K562 (cell line): ENCODE measurements around the gene PSMD9. TPM values are rescaled to one million over a fixed set of nuclear protein-coding genes. Genes with fewer than 3 reads are reported as not detected.
A peak's percentile ranks its signal among the peaks of the same experiment; 100 is the strongest.

ENCODE experiments used
- ATF1 ChIP-seq, 2 experiments: fragments of 450-650 bp in 1 of 2; IDR thresholded peaks; 2 replicates each; pipeline ENCODE4 v1.6.1; 2016; ENCODE audit warnings: missing compliant biosample characterization in 1 of 2, missing genetic modification characterization in 1 of 2
- CBFB ChIP-seq: sonication (generic); formaldehyde crosslinking; IDR thresholded peaks from 2 replicates; pipeline ENCODE4 v1.4.0; 2020; ENCODE audit warnings: mild to moderate bottlenecking, missing genetic modification reagents
- DEAF1 ChIP-seq: fragments of 450-650 bp; formaldehyde crosslinking; IDR thresholded peaks from 2 replicates; pipeline ENCODE4 v1.4.0; 2020; ENCODE audit warnings: mild to moderate bottlenecking, moderate library complexity
- DIDO1 ChIP-seq: fragments of 450-650 bp; IDR thresholded peaks from 2 replicates; pipeline ENCODE4 v1.6.1; 2016; ENCODE audit warnings: low read depth, missing biosample characterization, missing genetic modification characterization
- MLLT1 ChIP-seq, 2 experiments: fragments of 450-650 bp; IDR thresholded peaks; 2 replicates each; pipeline ENCODE4 v1.6.1; 2016
- MNT ChIP-seq, 2 experiments: fragments of 450-650 bp; conservative IDR thresholded peaks; 2 replicates each; pipeline ENCODE4 v1.6.1; 2017; ENCODE audit warnings: mild to moderate bottlenecking in 2 of 2, moderate library complexity in 2 of 2
- PHF8 ChIP-seq: fragments of 200-600 bp; sonication (generic); IDR thresholded peaks from 2 replicates; pipeline ENCODE4 v1.6.1; 2012; ENCODE audit warnings: mixed run types, mild to moderate bottlenecking, inconsistent platforms, low read length, moderate library complexity, borderline replicate concordance
- POLR2H ChIP-seq: IDR thresholded peaks from 2 replicates; pipeline ENCODE4 v1.6.1; 2016; ENCODE audit warnings: missing genetic modification characterization, low read depth, mild to moderate bottlenecking, control low read depth, missing compliant biosample characterization, moderate library complexity
- RAD51 ChIP-seq: fragments of 450-650 bp; IDR thresholded peaks from 2 replicates; pipeline ENCODE4 v1.7.1; 2016; ENCODE audit warnings: low read depth, mild to moderate bottlenecking, borderline replicate concordance
- SNAPC5 ChIP-seq: fragments of 250-450 bp; sonication (Bioruptor Pico); IDR thresholded peaks from 2 replicates; pipeline ENCODE4 v1.8.0; 2021; ENCODE audit warnings: moderate library complexity, mild to moderate bottlenecking, inconsistent platforms
- THRA ChIP-seq: fragments of 450-650 bp; IDR thresholded peaks from 2 replicates; pipeline ENCODE4 v1.6.1; 2017; ENCODE audit warnings: mild to moderate bottlenecking, moderate library complexity
- XRCC4 ChIP-seq: IDR thresholded peaks from one replicate; pipeline ENCODE4 v1.6.1; 2011; ENCODE audit not compliant: insufficient read depth, insufficient read length; ENCODE audit errors: extremely low read depth
- ZBTB49 ChIP-seq: sonication (generic); formaldehyde crosslinking; IDR thresholded peaks from 2 replicates; pipeline ENCODE4 v1.8.0; 2022; ENCODE audit warnings: missing genetic modification reagents, mild to moderate bottlenecking, borderline replicate concordance
- ZNF217 ChIP-seq: sonication (generic); formaldehyde crosslinking; IDR thresholded peaks from 2 replicates; pipeline ENCODE4 v1.8.0; 2022; ENCODE audit warnings: mild to moderate bottlenecking, missing genetic modification reagents
- ZNF507 ChIP-seq: conservative IDR thresholded peaks from 2 replicates; pipeline ENCODE4 v1.6.1; 2017; ENCODE audit warnings: missing genetic modification characterization, missing compliant biosample characterization
- ZNF77 ChIP-seq: fragments of 250-450 bp; sonication (Bioruptor Pico); IDR thresholded peaks from 2 replicates; pipeline ENCODE4 v1.5.0; 2020
- ZNF785 ChIP-seq: fragments of 250-450 bp; sonication (Bioruptor Pico); IDR thresholded peaks from 2 replicates; pipeline ENCODE4 v1.4.0; 2020; ENCODE audit warnings: mild to moderate bottlenecking
- polyA plus RNA-seq, 8 experiments: library from polyadenylated mRNA; depleted of rRNA in 4 of 8; stranded (reverse) in 5 of 8; unstranded in 3 of 8; fragments of >200 nt; fragmentation: Nextera tagmentation in 2 of 8; fragmentation: Illumina TruSeq in 1 of 8; extraction: Ambion mirVana in 2 of 8; extraction: Trizol in 1 of 8; gene quantifications; 2 replicates each; pipeline versions ENCODE4 v1.2.1 to v1.2.3, GENCODE V29; 2011 to 2014; ENCODE audit warnings: inconsistent platforms in 1 of 8, missing spikeins in 1 of 8
- total RNA-seq, 7 experiments: library from RNA; depleted of rRNA in 6 of 7; stranded (reverse); fragments of >200 nt in 6 of 7; fragmentation: Illumina TruSeq in 2 of 7; extraction: Trizol in 2 of 7; gene quantifications; 2 replicates each; pipeline versions ENCODE4 v1.2.1 to v1.2.3, GENCODE V29; 2011 to 2021; ENCODE audit warnings: low replicate concordance in 1 of 7

PSMD9 gene
- total and polyA plus RNA-seq, 9 of the 15 experiments (the other 6 are each of a cell fraction or from before 2014, with no cell fraction given) = 12.2 to 143 (median 61.3) TPM

- TF ChIP-seq DEAF1 (no peak), ZNF77 (CRISPR knock-in tag) (no peak), DIDO1 (tag) (no peak), THRA (no peak), POLR2H (0 out of 2 replicates have a peak, but pooled peaks have one; percentile 43), ATF1 (CRISPR knock-in tag; IDR thresholded peaks at IDR 0.05) (no peak), ATF1 (tag; IDR thresholded peaks at IDR 0.05) (peak; percentile 46), ZNF785 (CRISPR knock-in tag) (no peak), ZNF217 (CRISPR knock-in tag) (no peak), XRCC4 (no peak), MLLT1 (IDR thresholded peaks at IDR 0.05) (0 out of 4 replicates have a peak, but pooled peaks of 1 of the 2 experiments have one; percentile 9), CBFB (CRISPR knock-in tag) (no peak), PHF8 (peak; percentile 86; the same call in 1 of the 2 replicates), SNAPC5 (CRISPR knock-in tag) (no peak), ZBTB49 (CRISPR knock-in tag) (no peak), MNT (conservative IDR thresholded peaks at IDR 0.05) (peak; percentile 76 to 79; a peak in 3 of 4 replicates), ZNF507 (tag) (no peak), RAD51 (no peak)
These were observed 49.2 kb upstream of the PSMD9 start (continued) for GRCh38 chr12:121839106-121839992.
